ENCODE data around the gene RFX6.

GRCh38 chr6:116876635-116877611 is at the start of gene RFX6:
- TF ChIP-seq EZH2 (IDR thresholded peaks at IDR 0.05), result no peak
- TF ChIP-seq FOXP2 (optimal IDR thresholded peaks at IDR 0.05; ENCODE audit: control extremely low read depth, extremely low read length, insufficient read depth), result no peak
